Stimulated activated CD8-positive, alpha-beta memory T cell treated with anti-CD3 and anti-CD28 coated beads, Interleukin-4, amount 100 ng/mL, for 24 hours (primary cell): ENCODE results near the gene ANKLE2.

Experiments used
- DNase-seq: peaks from one replicate; pipeline ENCODE4 v3.0.0-alpha.2; 2020; ENCODE audit warnings: low read depth

Gene ANKLE2

GRCh38 chr12:132743831-132744230 lies 17.8 kb downstream of the ANKLE2 start:
- no peak for DNase-seq

GRCh38 chr12:132741620-132742019 lies 20.0 kb downstream of the ANKLE2 start:
- no peak for DNase-seq

GRCh38 chr12:132740652-132741051 lies 21.0 kb downstream of the ANKLE2 start:
- DNase-seq: no peak

GRCh38 chr12:132740313-132740646 lies 21.4 kb downstream of the ANKLE2 start:
- DNase-seq: no peak

- DNase-seq: no peak
These were observed 21.9 kb downstream of the ANKLE2 start for GRCh38 chr12:132739600-132740312.

- no peak for DNase-seq
These were observed 24.7 kb downstream of the ANKLE2 start for GRCh38 chr12:132736913-132737312.

GRCh38 chr12:132736378-132736777 lies 25.3 kb downstream of the ANKLE2 start:
- DNase-seq: no peak

GRCh38 chr12:132735496-132735895 lies 26.1 kb downstream of the ANKLE2 start:
- no peak for DNase-seq

- no peak for DNase-seq
These were observed 27.4 kb downstream of the ANKLE2 start for GRCh38 chr12:132734206-132734605.

- DNase-seq: no peak
These were observed 30.1 kb downstream of the ANKLE2 start for GRCh38 chr12:132731574-132731973.

GRCh38 chr12:132730353-132730752 lies 31.3 kb downstream of the ANKLE2 start:
- DNase-seq: no peak

GRCh38 chr12:132729541-132730320 lies 31.9 kb downstream of the ANKLE2 start:
- DNase-seq: no peak

GRCh38 chr12:132728502-132728901 lies 33.1 kb downstream of the ANKLE2 start:
- no peak for DNase-seq

- no peak for DNase-seq
These were observed 34.4 kb downstream of the ANKLE2 start for GRCh38 chr12:132727091-132727794.

GRCh38 chr12:132726386-132726785 lies 35.2 kb downstream of the ANKLE2 start:
- DNase-seq: no peak

- DNase-seq: no peak
These were observed 37.0 kb downstream of the ANKLE2 start for GRCh38 chr12:132724506-132725241.

- no peak for DNase-seq
These were observed 37.9 kb downstream of the ANKLE2 start for GRCh38 chr12:132723764-132724140.

GRCh38 chr12:132723015-132723763 lies 38.4 kb downstream of the ANKLE2 start:
- DNase-seq: no peak

- no peak for DNase-seq
These were observed 40.9 kb downstream of the ANKLE2 start for GRCh38 chr12:132720606-132721345.

GRCh38 chr12:132719954-132720324 lies 41.7 kb downstream of the ANKLE2 start:
- no peak for DNase-seq
